Right lobe of liver (tissue), 4 donors: ENCODE data around the gene POR.

Source experiments
- CTCF ChIP-seq, 4 donors: fragments of 200-600 bp in 3 of 4; fragments of 450-650 bp in 1 of 4; IDR thresholded peaks; one replicate each; pipeline versions ENCODE4 v1.5.1 to v1.8.0; 2016 to 2022; ENCODE audit warnings: antibody characterized with exemption in 4 of 4, mild to moderate bottlenecking in 2 of 4
- POLR2A ChIP-seq: fragments of 450-650 bp; IDR thresholded peaks from one replicate; pipeline ENCODE4 v1.6.1; 2017; ENCODE audit warnings: antibody characterized with exemption, mild to moderate bottlenecking
- donor health status: DM: no; HTN: no; CAD: no.
- donor health status: DM: no; HTN: no; CAD: no.
- donor health status: DM: no; HTN: yes; CAD: no.

GRCh38 chr7:75889826-75890225 is 25.1 kb upstream of the POR start:
- no peak for TF ChIP-seq CTCF (IDR thresholded peaks at IDR 0.05)
- no peak for TF ChIP-seq POLR2A
